C4-2B (cell line): Measurements from ENCODE around the gene PTPN12.

Source experiments
- ZFX ChIP-seq: fragments of 450-650 bp; IDR thresholded peaks from 2 replicates; pipeline ENCODE4 v1.6.1; 2017
- TF ChIP-seq, protein P1 (sequence below): fragments of 450-650 bp; conservative IDR thresholded peaks from 2 replicates; pipeline ENCODE4 v1.5.1; 2017; ENCODE audit warnings: mild to moderate bottlenecking

DNA sequence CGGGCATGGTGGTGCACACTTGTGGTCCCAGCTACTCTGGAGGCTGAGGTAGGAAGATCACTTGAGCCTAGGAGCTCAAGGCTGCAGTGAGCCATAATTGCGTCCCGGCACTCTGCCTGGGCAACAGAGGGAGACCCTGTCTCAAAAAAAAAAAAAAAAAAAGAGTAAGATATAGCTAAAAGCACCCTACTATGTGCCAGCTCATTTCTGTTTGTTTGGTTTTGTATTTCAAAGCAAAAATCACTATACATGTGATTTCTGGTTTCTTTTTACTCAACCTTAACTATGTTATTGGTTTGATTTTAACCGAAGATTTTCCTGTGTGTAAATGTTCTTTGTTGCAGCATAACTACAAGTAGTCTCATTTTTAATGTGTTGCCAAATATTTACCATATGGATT, 92.7 kb downstream of the PTPN12 start:
- TF ChIP-seq, protein P1, sequence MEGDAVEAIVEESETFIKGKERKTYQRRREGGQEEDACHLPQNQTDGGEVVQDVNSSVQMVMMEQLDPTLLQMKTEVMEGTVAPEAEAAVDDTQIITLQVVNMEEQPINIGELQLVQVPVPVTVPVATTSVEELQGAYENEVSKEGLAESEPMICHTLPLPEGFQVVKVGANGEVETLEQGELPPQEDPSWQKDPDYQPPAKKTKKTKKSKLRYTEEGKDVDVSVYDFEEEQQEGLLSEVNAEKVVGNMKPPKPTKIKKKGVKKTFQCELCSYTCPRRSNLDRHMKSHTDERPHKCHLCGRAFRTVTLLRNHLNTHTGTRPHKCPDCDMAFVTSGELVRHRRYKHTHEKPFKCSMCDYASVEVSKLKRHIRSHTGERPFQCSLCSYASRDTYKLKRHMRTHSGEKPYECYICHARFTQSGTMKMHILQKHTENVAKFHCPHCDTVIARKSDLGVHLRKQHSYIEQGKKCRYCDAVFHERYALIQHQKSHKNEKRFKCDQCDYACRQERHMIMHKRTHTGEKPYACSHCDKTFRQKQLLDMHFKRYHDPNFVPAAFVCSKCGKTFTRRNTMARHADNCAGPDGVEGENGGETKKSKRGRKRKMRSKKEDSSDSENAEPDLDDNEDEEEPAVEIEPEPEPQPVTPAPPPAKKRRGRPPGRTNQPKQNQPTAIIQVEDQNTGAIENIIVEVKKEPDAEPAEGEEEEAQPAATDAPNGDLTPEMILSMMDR, result no peak
- no peak for TF ChIP-seq ZFX
